Measurements from ENCODE around the gene KANK3.
"Not testable (repeated sequence)": the region's sequence is repeated elsewhere in the genome, so short reads cannot be mapped to it uniquely, and the experiment has no call there.

KANK3 gene

GRCh38 chr19:8336660-8337059 is 6.4 kb downstream of the KANK3 start:
- no peak for FAIRE-seq

GRCh38 chr19:8336072-8336569 is 6.9 kb downstream of the KANK3 start:
- FAIRE-seq = no peak

GRCh38 chr19:8335343-8336071 is 7.6 kb downstream of the KANK3 start:
- no peak for FAIRE-seq

- no peak for FAIRE-seq
Measured at GRCh38 chr19:8334458-8335342, 8.4 kb downstream of the KANK3 start.

GRCh38 chr19:8333767-8334457 is 9.2 kb downstream of the KANK3 start:
- FAIRE-seq = no peak

GRCh38 chr19:8332976-8333766 is 9.9 kb downstream of the KANK3 start:
- FAIRE-seq = no peak

GRCh38 chr19:8331263-8331845 is 11.7 kb downstream of the KANK3 start:
- FAIRE-seq = no peak

GRCh38 chr19:8329996-8330395 is 13.1 kb downstream of the KANK3 start:
- no peak for FAIRE-seq

GRCh38 chr19:8325454-8325853 is 17.6 kb downstream of the KANK3 start:
- FAIRE-seq = no peak

- no peak for FAIRE-seq
Measured at GRCh38 chr19:8324186-8325050, 18.6 kb downstream of the KANK3 start.

- no peak for FAIRE-seq
Measured at GRCh38 chr19:8323781-8324185, 19.3 kb downstream of the KANK3 start.

- FAIRE-seq = no peak
Measured at GRCh38 chr19:8322638-8322997, 20.4 kb downstream of the KANK3 start.

- FAIRE-seq = no peak
Measured at GRCh38 chr19:8321986-8322637, 20.9 kb downstream of the KANK3 start.

- peak; percentile 34 for FAIRE-seq
Measured at GRCh38 chr19:8321067-8321985, 21.7 kb downstream of the KANK3 start, which contains the start of the genes NDUFA7 and RPS28. NDUFA7 (minus strand) TSS chr19:8321375; CDS start chr19:8321358, 17 bp downstream. RPS28 (plus strand) TSS chr19:8321496; CDS start chr19:8321531, 35 bp downstream.

- no peak for FAIRE-seq
Measured at GRCh38 chr19:8320564-8321066, 22.4 kb downstream of the KANK3 start.

GRCh38 chr19:8319807-8320520 is 23.1 kb downstream of the KANK3 start:
- FAIRE-seq = no peak

GRCh38 chr19:8318835-8319234 is 24.2 kb downstream of the KANK3 start:
- FAIRE-seq = not testable (repeated sequence)
